ENCODE measurements around the gene MGLL.
A peak's percentile ranks its signal among the peaks of the same experiment; 100 is the strongest.

MGLL gene

GRCh38 chr3:127646501-127647046 is 175.7 kb downstream of the MGLL start:
- no peak for DNase-seq

GRCh38 chr3:127645371-127646015 is 176.8 kb downstream of the MGLL start:
- DNase-seq: no peak

- no peak for DNase-seq
These were observed 177.5 kb downstream of the MGLL start for GRCh38 chr3:127644641-127645370.

- DNase-seq: no peak
These were observed 182.3 kb downstream of the MGLL start for GRCh38 chr3:127640042-127640355.

GRCh38 chr3:127639173-127640041 is 182.9 kb downstream of the MGLL start:
- peak; percentile 53 for DNase-seq

Measured in DMS79 treated with DMSO at 0.1 percent for 48 hours (cell line).